Small intestine (tissue), 7 donors: ENCODE measurements around the gene STRN. TPM values are rescaled to one million over a fixed set of nuclear protein-coding genes. Genes with fewer than 3 reads are reported as not detected.
A peak's percentile ranks its signal among the peaks of the same experiment; 100 is the strongest.
"Not testable (repeated sequence)": the region's sequence is repeated elsewhere in the genome, so short reads cannot be mapped to it uniquely, and the experiment has no call there.

ENCODE experiments used
- DNase-seq, 2 donors: peaks; one replicate each; pipeline versions ENCODE4 v3.0.0 to v3.0.0-alpha.2; 2013
- FAIRE-seq: peaks from 2 replicates; lab custom pipeline; 2012; peaks lifted over from hg19 to GRCh38; lab: Jason Lieb, UNC
- H3K27ac ChIP-seq, 3 donors: one replicate each; pipeline ENCODE4 v1.5.1; 2013; ENCODE audit warnings: low read length in 2 of 3, mild to moderate bottlenecking in 2 of 3, control low read depth in 1 of 3, inconsistent platforms in 1 of 3, low read depth in 1 of 3, moderate library complexity in 1 of 3
- H3K27me3 ChIP-seq, 3 donors: one replicate each; pipeline ENCODE4 v1.6.1; 2013; ENCODE audit warnings: low read length in 3 of 3, inconsistent platforms in 1 of 3; ENCODE audit not compliant: control insufficient read depth in 3 of 3, insufficient read depth in 3 of 3
- H3K36me3 ChIP-seq, 3 donors: one replicate each; pipeline ENCODE4 v1.6.1; 2013; ENCODE audit warnings: low read length in 3 of 3, inconsistent platforms in 1 of 3, low read depth in 1 of 3, mild to moderate bottlenecking in 1 of 3, moderate library complexity in 1 of 3; ENCODE audit not compliant: control insufficient read depth in 3 of 3, insufficient read depth in 2 of 3
- H3K4me1 ChIP-seq, 3 donors: one replicate each; pipeline ENCODE4 v1.6.1; 2013; ENCODE audit warnings: low read length in 2 of 3, inconsistent platforms in 1 of 3, low read depth in 1 of 3, mild to moderate bottlenecking in 1 of 3, moderate library complexity in 1 of 3; ENCODE audit not compliant: control insufficient read depth in 3 of 3, insufficient read depth in 2 of 3
- H3K4me3 ChIP-seq, 3 donors: one replicate each; pipeline ENCODE4 v1.5.1; 2013; ENCODE audit warnings: low read length in 3 of 3, control low read depth in 1 of 3, inconsistent platforms in 1 of 3, low read depth in 1 of 3, mild to moderate bottlenecking in 1 of 3, moderate library complexity in 1 of 3
- H3K9me3 ChIP-seq, 2 donors: one replicate each; pipeline ENCODE4 v1.6.1; 2013; ENCODE audit warnings: low read depth in 1 of 2, low read length in 1 of 2; ENCODE audit not compliant: control insufficient read depth in 2 of 2, insufficient read depth in 1 of 2
- WGBS, 3 donors: extraction: QIAGEN DNeasy Blood & Tissue Kit; methylation state at CpG; one replicate each; pipeline ENCODE4 v1.1.7; 2013; 5-methylcytosine and 5-hydroxymethylcytosine counted together
- polyA plus RNA-seq, 4 donors: library from polyadenylated mRNA; stranded (reverse) in 3 of 4; unstranded in 1 of 4; fragments of 200-250 nt in 3 of 4; fragments of 120-200 nt in 1 of 4; gene quantifications; one replicate each; pipeline versions ENCODE4 v1.2.1 to v1.2.3, GENCODE V29; 2013
- donor health status: healthy with polysubstance abuse.
- donor health status: control.
- donor health status: control.
- donor health status: Bipolar disorder and iron deficiency.
- donor health status: healthy.

The STRN gene
- polyA plus RNA-seq, 4 donors, result 4.9 to 16.6 (median 6.7) TPM

- FAIRE-seq, result no peak
- Histone ChIP-seq H3K4me3 (no peak overlapping the region), H3K27me3 (no peaks in the 10 kb centered on the region), H3K9me3 (no peaks in the 10 kb centered on the region), H3K27ac (no peak overlapping the region), H3K4me1 (peaks cover 0 to 7% (median 7%) of the 10 kb centered on the region in 3 donors), H3K36me3 (peaks cover 2% of the 10 kb centered on the region in 3 donors)
- no peak for DNase-seq
- WGBS, 3 donors, result 85 to 92% (median 91%) methylated on average over 2 of the region's 2 CpGs
Measured at GRCh38 chr2:36960005-36960675, 6.2 kb downstream of the STRN start.

- Histone ChIP-seq H3K9me3 (no peaks in the 10 kb centered on the region), H3K4me3 (no peak overlapping the region), H3K36me3 (peaks cover under 1 to 2% (median 2%) of the 10 kb centered on the region in 3 donors), H3K4me1 (no peaks in the 10 kb centered on the region), H3K27ac (no peak overlapping the region), H3K27me3 (no peaks in the 10 kb centered on the region)
- DNase-seq, result no peak
- 76 to 83% (median 80%) methylated on average over 6 of the region's 6 CpGs for WGBS, 3 donors
- no peak for FAIRE-seq
Measured at GRCh38 chr2:36954977-36955607, 11.2 kb downstream of the STRN start.

- WGBS, 3 donors, result 81 to 97% (median 87%) methylated on average over 3 of the region's 3 CpGs
- Histone ChIP-seq H3K9me3 (no peaks in the 10 kb centered on the region), H3K27me3 (no peaks in the 10 kb centered on the region), H3K4me1 (no peaks in the 10 kb centered on the region), H3K27ac (no peak overlapping the region), H3K36me3 (no peaks in the 10 kb centered on the region), H3K4me3 (no peak overlapping the region)
- DNase-seq, result no peak
- FAIRE-seq, result no peak
Measured at GRCh38 chr2:36952748-36953197, 13.6 kb downstream of the STRN start.

- Histone ChIP-seq H3K36me3 (no peaks in the 10 kb centered on the region), H3K4me1 (no peaks in the 10 kb centered on the region), H3K27ac (no peak overlapping the region), H3K27me3 (no peaks in the 10 kb centered on the region), H3K4me3 (no peak overlapping the region), H3K9me3 (no peaks in the 10 kb centered on the region)
- 90 to 92% (median 92%) methylated on average over 7 of the region's 7 CpGs for WGBS, 3 donors
- FAIRE-seq, result no peak
- DNase-seq, result peak in 1 of 2 donors; percentile 23
Measured at GRCh38 chr2:36951574-36951973, 14.8 kb downstream of the STRN start.

GRCh38 chr2:36951027-36951518 is 15.3 kb downstream of the STRN start:
- H3K27me3 ChIP-seq, result no peaks in the 10 kb centered on the region
- H3K27ac ChIP-seq, result no peak overlapping the region
- H3K4me1 ChIP-seq, result no peaks in the 10 kb centered on the region
- no peaks in the 10 kb centered on the region for H3K36me3 ChIP-seq
- no peak for DNase-seq
- 90 to 98% (median 96%) methylated on average over 2 of the region's 2 CpGs for WGBS, 3 donors
- no peak overlapping the region for H3K4me3 ChIP-seq
- H3K9me3 ChIP-seq, result no peaks in the 10 kb centered on the region
- FAIRE-seq, result no peak

GRCh38 chr2:36949845-36950244 is 16.5 kb downstream of the STRN start:
- WGBS, 3 donors, result 70 to 85% (median 74%) methylated on average over 1 of the region's 1 CpG
- Histone ChIP-seq H3K27me3 (no peaks in the 10 kb centered on the region), H3K4me1 (no peaks in the 10 kb centered on the region), H3K27ac (no peak overlapping the region), H3K9me3 (no peaks in the 10 kb centered on the region), H3K36me3 (no peaks in the 10 kb centered on the region), H3K4me3 (no peak overlapping the region)
- no peak for FAIRE-seq
- DNase-seq, result no peak

- WGBS, 3 donors, result 94 to 97% (median 96%) methylated on average over 10 of the region's 10 CpGs
- not testable (repeated sequence) for H3K4me1 ChIP-seq, H3K4me3 ChIP-seq, H3K27ac ChIP-seq, H3K27me3 ChIP-seq, H3K36me3 ChIP-seq, FAIRE-seq, H3K9me3 ChIP-seq, DNase-seq
Measured at GRCh38 chr2:36945240-36945639, 21.1 kb downstream of the STRN start.

- Histone ChIP-seq H3K4me1 (no peaks in the 10 kb centered on the region), H3K27me3 (no peaks in the 10 kb centered on the region), H3K9me3 (no peaks in the 10 kb centered on the region), H3K4me3 (no peak overlapping the region), H3K36me3 (peaks cover 0 to 8% (median 0%) of the 10 kb centered on the region in 3 donors), H3K27ac (no peak overlapping the region)
- no peak for FAIRE-seq
- 95 to 96% (median 96%) methylated on average over 4 of the region's 4 CpGs for WGBS, 3 donors
- no peak for DNase-seq
Measured at GRCh38 chr2:36941867-36942266, 24.5 kb downstream of the STRN start.
